GM21576 (cell line): Measurements from ENCODE around the gene DRAP1.

Experiments used
- ATAC-seq: cut with Tn5 transposase; IDR thresholded peaks from one replicate; pipeline ENCODE4 v1.9.1; 2021; ENCODE audit warnings: mild to moderate bottlenecking, moderate library complexity; ENCODE audit not compliant: unreplicated experiment

The DRAP1 gene

DNA sequence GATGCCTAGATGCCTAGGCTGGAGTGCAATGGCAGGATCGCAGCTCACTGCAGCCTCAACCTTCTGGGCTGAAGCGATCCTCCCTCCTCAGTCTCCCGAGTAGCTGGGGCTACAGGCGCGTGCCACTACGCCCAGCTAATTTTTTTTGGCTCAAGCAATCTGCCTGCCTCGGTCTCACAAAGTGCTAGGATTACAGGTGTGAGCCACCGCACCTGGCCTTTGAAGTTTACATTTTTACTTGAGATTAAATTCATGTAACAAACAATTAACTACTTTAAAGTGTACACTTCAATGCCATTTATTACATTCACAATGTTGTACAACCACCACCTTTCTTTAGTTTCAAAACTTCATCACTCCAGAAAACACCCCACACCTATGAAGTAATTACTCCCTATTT lies 15.5 kb upstream of the DRAP1 start:
- no peak for ATAC-seq

DNA sequence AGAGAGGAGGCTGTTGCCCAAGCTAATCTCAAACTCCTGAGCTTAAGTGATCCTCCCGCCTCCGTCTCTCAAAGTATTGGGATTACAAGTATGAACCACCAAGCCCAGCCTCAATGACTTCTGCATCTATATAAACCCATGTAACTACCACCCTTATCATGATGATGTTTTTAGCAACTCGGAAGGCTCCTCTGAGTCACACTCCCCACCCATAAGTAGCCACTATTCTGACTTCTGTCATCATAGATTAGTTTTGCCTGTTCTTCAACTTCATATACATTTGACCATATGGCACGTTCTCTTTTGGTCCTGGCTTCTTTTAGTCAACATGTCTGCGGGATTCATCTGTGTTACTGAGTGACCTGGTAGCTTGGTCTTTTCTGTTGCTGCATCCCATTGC lies 12.6 kb upstream of the DRAP1 start:
- no peak for ATAC-seq

DNA sequence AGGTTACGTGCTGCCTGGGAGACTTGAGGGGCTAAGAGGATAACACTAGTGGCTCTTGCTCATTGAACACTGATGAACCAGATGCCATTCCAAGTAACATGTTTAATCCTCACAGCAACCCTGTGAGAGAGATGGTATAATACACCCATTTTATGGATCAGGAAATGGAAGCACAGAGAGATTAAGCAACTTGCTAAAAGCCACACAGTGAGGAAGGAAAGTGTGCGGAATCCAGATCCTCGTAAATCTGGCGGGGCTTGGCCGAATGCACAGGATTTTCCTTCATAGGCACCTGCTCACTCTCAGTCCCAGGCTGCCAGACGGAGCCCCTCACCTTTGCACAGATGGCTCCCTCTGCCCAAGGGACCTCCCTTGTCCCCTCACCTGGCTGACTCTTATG lies 11.3 kb upstream of the DRAP1 start:
- no peak for ATAC-seq

DNA sequence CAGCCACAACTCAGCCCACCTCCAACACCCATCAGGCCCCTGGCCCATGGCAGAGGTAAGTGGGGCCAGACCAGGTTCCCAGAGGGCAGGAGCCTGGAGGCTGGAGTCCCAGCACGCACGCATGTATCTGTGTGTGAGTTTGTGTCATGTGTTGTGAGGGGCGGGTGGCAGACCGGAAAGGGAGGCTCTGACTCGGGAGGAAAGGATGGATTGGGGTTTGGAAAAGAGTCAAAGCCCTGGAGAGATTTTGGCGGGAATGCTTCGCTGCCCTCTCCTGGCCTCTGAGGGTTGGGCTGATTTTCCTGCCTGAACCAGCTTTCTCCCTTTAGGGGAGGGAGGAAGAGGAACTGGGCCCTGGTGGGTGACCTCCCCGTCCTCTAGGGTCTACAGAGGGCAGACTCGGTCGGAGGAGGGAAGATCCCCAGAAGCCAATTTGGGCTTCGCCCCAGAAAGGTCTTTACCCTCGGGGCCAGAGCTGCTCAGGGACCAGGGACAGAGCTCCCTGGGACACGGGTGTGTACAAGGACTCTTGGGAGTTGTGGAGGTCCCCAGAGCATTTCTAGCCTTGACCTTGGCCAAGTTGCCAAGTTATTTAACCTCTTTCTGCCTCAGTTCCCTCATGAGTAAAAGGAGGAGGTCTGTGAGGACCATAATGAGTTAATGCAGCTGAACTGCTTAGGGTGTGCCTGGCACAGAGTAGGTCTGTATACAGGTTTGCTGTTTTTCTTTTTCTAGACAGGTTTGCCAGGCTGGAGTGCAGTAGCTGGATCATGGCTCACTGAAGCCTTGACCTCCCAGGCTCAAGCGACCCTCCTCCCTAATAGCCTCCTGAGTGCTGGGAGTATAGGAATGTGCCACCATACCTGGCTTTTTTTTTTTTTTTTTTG lies 7.3 kb upstream of the DRAP1 start:
- no peak for ATAC-seq

DNA sequence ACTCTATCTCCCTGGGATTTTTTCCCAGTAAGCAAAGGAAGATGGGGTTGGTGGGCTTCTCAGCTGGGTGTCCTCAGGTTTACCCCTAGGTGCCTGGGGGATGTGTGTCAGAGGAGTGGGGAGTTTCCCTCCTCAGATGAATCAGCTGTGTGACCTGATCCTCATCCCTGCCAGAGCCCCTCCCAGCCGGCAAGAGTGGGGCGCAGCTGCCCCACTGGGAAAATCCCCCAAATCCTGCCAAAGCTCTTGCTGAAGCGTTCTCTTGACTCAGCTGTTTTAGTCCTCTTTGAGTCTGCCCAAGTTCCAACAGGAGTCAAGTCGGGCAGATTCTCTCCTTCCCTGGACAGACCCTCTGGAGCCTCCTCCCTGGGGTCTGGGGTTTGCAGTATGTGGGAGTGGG lies 6.4 kb upstream of the DRAP1 start:
- ATAC-seq, result no peak

DNA sequence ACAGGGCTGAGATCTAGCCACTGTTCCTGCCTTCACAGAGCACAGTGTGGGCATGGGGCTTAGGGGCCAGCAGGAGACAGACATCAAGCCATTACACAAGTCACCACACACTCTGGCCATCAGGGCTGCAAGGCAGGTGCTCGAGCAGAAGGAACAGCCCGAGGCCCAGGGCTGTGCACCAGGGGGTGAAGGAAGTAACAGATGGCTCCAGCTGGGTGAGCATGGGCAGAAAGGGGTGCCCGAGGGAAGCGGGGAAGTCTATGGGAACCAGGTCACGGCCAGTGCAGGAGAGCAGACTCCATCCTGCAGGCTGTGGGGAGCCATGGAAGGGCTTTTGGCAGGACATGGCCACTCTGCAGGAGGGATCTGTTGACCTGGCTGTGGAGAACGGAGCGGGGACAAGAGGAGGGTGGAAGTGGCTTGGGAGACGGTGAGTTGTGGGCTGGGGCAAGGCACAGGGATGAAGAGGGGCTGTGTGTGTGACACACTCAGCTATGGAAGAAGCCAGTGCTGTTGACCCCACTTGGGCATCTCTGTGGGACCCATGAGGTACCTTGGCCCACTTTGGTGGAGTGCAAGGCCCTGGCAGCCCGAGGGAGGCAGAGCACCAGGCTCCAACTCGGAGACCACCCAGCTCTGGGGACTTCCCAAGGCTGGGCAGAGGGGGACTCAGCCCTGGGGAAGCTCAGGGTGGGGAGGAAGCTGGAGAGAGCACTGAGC lies 4.0 kb upstream of the DRAP1 start:
- no peak for ATAC-seq

DNA sequence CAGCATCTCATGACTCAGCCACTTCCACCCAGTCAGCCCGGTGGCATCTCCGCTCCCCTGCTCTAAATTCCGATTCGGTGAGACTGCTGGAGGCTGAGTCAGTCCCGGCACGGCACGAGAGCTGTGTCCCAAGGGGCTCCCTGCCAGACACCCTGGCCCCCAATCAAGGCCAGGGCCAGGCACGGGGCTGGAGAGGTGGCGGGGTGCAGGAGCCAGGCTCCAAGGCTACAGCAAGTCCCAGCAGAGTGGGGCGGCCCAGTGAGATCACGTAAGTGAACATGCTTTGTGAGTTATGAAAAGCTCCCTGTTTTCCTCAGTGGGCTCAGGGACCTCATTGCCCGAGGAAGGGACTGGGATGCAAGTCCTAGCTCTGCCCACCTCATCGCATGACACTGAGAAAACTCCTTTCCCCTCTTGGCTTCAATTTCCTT lies 3.4 kb upstream of the DRAP1 start:
- no peak for ATAC-seq

DNA sequence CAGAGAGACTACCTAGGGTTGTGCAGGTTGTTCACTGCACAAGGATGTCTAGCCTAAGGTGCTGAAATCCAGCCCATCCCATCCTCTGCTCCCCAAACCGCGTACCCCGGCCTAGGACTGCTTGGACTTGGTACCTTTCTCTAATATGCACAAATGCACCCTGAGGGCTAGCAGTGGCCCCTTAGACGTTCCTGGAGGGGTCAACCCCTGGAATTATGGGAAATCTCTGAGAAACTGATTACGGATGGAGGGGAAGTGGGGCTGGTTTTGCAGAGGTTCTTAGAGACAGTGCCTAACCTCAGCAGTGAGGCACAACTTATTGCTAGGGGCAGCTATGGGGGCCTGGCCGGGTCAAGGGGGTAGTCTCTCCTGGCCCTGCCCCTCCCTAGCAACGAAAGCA lies 2.8 kb upstream of the DRAP1 start:
- ATAC-seq, result no peak

DNA sequence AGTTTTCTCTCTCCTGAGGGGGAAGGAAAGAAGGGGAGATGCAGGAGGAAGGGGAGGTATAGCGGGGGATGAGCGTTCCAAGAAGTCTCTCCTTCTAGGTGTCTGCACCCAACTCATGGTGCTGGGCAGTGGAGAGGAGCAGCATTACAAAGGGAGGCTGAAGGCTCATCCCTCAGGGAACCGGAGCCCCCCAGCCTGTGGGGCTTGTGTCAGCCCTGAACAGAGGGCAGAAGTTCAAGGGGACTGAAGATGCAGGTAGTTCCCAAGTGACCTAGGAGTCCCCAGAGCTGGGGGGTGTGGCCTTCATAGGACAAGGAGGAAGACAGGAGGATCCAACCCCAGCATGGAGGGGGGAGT lies 2.2 kb upstream of the DRAP1 start:
- ATAC-seq, result no peak

DNA sequence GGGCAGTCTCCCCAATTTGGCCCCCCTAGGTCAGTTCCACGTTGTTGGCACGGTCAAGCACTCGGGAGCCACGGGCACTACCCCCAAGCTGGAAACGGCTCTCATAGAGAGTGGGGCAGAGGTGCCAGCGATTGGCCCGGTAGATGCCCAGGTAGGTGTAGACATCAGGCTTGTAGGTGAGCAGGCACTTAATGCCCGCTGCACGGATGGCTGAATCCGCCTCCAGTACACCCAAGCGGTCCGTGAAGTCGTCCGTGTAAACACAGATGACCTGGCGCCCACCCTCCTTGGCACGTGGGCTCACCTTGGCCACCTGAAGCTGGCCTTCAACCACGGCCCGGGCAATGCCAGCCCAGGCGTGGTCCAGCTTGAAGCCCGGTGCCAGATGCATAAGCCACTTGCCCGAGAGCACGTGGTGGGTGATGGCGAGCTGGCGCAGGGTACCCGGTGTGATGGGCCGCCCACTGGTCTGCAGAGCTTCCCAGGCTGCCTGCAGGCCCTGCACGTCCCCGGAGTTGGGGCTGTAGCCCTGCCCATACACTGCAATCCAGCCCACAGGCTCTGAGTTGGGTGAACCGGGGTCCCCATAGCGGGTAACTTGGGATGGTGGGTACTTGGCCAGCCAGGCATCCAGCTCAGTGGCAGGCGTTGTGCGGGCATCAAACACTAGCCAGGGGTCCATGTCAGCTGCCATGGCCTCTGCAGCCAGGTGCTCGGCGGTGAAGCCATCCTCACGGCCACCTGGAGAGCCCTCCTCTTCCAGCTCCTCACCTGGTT lies 1.6 kb upstream of the DRAP1 start:
- ATAC-seq, result no peak

DNA sequence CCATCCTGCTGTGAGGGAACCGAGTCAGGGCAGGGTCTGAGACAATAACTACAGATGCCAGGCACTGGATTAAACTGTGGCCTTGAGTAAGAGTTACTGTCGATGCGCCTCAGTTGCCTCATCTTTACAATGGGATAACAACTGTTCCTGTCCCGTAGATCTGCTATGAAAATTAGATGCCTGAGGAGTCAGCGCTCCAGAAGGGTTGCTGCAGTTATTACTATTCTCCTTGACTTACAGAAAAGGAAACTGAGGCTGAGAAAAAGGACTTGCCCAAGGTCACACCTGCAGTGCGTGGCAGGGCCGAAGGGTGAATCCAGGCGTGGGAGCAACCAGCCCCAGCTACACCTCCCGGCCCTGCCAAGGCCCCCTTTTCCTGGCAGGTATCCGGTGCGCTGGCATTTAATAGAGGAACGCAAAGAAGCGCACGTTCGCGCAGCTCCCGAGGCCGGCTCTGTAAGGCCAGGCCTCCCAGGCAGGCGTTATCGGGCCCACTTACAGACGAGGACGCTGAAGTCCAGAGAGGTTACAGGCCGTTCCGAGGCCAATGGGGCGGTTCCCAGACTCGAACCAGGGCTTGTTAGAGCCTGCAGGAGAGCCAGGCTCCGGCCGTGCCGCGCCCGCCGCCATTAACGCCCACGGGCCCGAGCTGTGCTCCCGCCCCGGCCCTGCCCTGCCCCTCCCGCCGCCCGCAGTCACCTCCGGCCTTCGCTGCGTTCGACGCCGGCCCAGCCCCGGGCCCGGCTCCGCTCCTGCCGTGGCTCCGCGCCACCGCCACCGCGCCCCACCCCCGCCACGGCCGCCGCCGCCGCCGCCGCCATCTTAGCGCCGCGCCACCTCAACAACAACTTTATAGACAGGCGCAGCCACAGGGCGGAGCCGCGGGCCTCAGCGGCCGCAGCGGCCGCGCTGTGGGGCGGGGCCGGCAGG lies 750 bp upstream of the DRAP1 start, which contains the start of gene C11orf68:
C11orf68 (minus strand) TSS at position 852 of the 930 bp plus-strand sequence; CDS start at position 821, 31 bp downstream.
- peak; percentile 42 for ATAC-seq

DNA sequence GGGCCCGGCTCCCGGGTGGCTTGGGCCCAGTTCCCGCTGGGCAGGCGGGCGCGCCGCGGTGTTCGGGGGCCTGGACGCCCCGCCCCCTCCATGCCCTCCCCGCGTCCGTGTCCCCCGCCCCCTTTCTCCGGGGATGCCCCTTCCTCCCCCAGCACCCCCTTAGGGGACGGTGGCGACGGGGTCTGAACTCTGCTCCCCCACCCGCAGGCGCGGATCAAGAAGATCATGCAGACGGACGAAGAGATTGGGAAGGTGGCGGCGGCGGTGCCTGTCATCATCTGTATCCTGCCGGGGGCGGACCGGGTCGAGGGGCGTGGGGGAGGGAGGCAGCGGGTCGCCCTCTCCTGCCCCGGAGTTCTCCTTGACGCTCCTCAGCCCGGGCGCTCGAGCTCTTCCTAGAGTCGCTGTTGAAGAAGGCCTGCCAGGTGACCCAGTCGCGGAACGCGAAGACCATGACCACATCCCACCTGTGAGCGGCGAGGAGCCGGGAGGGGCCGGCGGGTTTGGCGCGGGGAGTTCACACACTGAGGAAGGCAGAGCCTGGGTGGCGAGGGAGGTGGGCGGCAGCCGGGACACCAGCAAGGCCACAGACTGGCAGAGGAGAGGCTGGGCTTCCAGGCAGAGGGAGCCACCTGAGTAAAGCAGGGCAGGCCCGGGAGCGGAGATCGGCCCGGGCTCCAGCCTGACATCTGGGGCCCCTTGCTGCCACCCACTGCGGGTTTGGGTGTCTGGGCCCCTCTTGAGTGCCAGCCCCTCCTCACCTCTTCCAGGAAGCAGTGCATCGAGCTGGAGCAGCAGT lies 546 bp downstream of the DRAP1 start:
- peak; percentile 20 for ATAC-seq

DNA sequence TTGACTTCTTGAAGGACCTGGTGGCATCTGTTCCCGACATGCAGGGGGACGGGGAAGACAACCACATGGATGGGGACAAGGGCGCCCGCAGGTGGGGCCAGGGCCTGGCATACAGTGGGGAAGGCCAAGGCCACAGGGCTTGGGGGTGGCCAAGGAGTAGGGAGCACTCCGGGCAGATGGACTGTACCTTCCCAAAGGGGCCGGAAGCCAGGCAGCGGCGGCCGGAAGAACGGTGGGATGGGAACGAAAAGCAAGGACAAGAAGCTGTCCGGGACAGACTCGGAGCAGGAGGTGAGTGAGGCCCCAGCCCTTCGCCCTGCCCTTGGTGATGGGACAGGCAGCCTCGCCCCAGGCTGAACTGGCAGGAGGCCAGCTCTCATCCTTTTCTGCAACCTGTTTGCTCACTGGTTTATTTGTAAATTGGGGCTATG lies 1.2 kb downstream of the DRAP1 start:
- ATAC-seq, result no peak

DNA sequence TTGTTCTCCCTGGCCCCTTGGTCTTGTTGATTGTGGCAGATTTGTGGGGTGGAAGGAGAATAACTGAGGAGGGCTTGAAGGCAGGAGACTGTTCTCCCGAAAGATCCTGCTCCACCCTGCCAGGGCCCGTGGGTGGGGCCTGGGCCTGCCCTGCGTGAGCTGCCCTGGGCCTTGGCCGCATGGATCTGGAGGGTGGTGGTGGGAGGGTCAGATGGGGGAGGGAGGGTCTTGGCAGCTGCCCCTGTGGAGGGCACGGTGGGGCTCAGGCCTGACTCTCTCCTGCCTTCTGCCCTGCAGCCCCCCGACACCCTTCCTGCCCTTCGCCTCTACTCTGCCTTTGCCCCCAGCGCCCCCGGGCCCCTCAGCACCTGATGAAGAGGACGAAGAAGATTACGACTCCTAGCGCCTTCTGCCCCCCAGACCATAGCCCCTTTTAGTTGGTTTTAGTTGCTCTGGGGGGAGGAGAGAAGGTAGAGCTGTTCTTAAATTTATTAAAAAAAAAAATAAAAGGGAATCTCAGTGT lies 1.9 kb downstream of the DRAP1 start:
- no peak for ATAC-seq

DNA sequence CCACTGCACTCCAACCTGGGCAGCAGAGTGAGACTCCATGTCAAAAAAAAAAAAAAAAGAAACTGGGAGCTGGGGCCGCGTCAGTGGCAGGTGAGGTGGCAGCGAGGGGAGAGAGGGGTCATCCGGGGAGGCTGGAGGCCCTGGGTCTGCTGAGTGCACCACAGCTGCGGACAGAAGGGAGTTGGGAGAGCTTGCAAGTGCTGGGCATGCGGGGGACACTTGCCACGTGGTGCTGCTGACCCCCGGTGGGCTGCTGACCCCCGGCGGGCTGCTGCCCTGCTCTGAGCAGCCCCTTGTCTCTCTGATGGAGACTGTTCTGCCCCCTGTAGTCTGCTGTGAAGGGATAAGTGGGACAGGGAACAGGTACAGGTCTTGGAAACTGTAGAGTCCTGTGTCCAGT lies 2.6 kb downstream of the DRAP1 start:
- no peak for ATAC-seq

DNA sequence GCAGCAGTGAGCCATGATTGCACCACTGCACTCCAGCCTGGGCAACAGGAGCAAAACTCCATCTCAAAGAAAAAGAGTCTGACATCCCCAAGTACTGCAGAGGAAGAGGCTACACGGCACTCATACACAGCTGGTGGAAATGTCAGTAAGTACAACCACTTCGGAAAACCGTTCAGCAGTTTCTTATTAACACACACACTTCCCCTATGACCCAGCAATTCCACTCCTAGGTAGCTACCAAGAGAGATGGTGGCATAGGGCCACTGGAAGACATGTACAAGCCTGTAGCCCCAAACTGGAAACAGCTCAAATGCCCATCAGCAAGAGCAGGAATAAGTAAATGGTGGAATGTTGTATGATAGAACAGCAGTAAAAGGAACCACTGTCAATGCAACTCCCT lies 3.3 kb downstream of the DRAP1 start:
- ATAC-seq, result no peak

DNA sequence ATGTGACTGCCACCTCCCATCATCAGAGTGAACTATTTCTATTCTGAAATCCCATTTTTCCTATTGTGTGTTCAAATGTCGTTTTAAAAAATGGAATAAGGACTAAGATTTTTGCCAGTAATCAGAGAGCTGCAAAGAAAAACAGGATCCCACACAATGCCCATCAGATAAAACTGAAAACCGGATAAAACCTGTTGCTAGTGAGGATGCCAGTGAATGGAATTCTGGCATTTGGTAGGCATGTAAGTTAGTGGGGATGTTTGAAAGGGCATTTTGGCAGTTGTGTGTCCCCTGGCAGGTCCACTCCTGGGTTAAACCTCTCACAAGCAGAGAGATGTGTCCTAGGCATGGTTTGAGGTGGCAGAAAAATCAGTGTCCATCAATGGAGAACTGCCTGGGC lies 6.2 kb downstream of the DRAP1 start:
- no peak for ATAC-seq

DNA sequence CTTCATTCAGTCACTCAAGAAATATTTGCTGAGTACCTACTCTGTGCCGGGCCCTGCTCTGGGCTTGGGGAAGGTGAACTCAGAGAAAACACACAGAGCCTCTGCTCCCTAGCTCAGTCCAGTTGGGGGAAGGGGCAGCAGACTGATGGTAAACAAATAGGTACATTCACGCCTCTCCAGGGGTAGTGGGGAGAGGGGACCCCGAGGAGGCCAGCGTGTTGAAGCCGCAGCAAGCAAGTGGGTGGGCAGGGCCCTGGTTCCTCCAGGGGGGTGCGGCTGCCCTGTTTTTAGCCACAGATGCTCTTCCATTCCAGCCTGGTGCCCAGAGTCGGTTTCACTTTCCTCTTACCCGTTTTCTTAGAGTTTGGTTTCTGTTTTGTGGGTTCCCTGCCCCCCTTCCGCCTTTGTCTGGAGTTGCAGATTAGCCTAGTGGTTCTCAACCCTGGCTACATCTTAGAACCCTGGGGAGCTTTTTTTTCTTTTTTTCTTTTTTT lies 8.7 kb downstream of the DRAP1 start:
- ATAC-seq, result no peak

DNA sequence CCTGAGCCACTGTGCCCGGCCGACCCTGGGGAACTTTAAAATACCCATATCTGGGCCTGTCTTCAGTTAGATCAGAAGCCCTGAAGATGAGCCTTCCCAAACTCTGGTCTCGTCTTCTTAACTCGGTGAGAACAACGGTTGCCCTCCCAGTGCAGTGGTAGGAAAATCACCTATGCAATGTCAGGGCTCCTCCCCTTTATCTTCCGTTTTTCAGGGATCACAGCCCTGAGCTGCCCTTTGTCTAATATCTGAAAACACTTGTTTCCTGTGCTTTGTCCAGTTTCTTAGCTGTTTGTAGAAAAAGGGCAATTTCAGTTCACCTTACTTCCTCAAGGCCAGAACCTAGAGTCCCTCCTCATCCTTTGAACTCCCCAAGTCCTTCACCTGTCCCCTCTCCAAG lies 9.4 kb downstream of the DRAP1 start:
- ATAC-seq, result no peak
